WERI-Rb-1 (cell line): Measurements from ENCODE around the gene NKAIN1.

Experiments used
- DNase-seq: peaks from one replicate; pipeline ENCODE4 v3.0.0-alpha.2; 2020
- H3K27ac ChIP-seq: fragments of 250-450 bp; sonication (Bioruptor Pico); 2 replicates; pipeline ENCODE4 v1.5.1; 2020; ENCODE audit warnings: mild to moderate bottlenecking, moderate library complexity
- H3K27me3 ChIP-seq: fragments of 250-450 bp; sonication (Bioruptor Pico); 2 replicates; pipeline ENCODE4 v1.5.1; 2021; ENCODE audit warnings: mild to moderate bottlenecking, low read depth, moderate library complexity; ENCODE audit not compliant: insufficient read depth, severe bottlenecking
- H3K36me3 ChIP-seq: fragments of 250-450 bp; sonication (Bioruptor Pico); 2 replicates; pipeline ENCODE4 v1.5.1; 2020; ENCODE audit warnings: mild to moderate bottlenecking, moderate library complexity
- H3K4me3 ChIP-seq: 2 replicates; pipeline ENCODE4 v1.5.1; 2011; ENCODE audit warnings: low read depth, mild to moderate bottlenecking, control low read depth, low read length
- H3K9me3 ChIP-seq: fragments of 250-450 bp; sonication (Bioruptor Pico); 2 replicates; pipeline ENCODE4 v1.5.1; 2021; ENCODE audit warnings: mild to moderate bottlenecking, moderate library complexity; ENCODE audit not compliant: severe bottlenecking
- TF ChIP-seq, protein P1 (sequence below): IDR thresholded peaks from 2 replicates; pipeline ENCODE4 v1.5.1; 2011; ENCODE audit warnings: low read depth, mild to moderate bottlenecking, control low read depth, inconsistent platforms, low read length

NKAIN1 gene

DNA sequence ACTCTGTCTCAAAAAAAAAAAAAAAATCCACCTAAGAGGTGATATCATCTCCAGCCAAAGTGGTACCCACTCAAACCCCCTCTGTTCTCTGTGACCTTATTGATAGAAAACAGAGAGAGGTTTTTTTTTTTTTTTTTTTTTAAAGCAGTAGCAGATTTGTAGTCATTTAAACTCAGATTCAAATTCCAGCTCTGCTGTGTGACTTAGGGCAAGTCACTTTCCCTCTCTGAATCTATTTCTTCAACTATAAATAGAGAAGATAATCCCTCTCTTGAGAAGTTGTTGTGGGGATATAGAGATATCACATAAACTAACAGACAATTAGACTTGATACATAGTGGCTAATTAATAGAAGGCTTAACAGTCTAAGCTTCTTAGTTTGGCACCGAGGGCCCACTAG, 48.4 kb downstream of the NKAIN1 start:
- Histone ChIP-seq H3K36me3 (no peaks in the 10 kb centered on the region; the same call in 1 of the 2 replicates), H3K9me3 (no peaks in the 10 kb centered on the region), H3K27ac (no peak overlapping the region), H3K27me3 (no peaks in the 10 kb centered on the region), H3K4me3 (no peak overlapping the region)
- TF ChIP-seq, protein P1, sequence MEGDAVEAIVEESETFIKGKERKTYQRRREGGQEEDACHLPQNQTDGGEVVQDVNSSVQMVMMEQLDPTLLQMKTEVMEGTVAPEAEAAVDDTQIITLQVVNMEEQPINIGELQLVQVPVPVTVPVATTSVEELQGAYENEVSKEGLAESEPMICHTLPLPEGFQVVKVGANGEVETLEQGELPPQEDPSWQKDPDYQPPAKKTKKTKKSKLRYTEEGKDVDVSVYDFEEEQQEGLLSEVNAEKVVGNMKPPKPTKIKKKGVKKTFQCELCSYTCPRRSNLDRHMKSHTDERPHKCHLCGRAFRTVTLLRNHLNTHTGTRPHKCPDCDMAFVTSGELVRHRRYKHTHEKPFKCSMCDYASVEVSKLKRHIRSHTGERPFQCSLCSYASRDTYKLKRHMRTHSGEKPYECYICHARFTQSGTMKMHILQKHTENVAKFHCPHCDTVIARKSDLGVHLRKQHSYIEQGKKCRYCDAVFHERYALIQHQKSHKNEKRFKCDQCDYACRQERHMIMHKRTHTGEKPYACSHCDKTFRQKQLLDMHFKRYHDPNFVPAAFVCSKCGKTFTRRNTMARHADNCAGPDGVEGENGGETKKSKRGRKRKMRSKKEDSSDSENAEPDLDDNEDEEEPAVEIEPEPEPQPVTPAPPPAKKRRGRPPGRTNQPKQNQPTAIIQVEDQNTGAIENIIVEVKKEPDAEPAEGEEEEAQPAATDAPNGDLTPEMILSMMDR, result no peak
- DNase-seq, result no peak

DNA sequence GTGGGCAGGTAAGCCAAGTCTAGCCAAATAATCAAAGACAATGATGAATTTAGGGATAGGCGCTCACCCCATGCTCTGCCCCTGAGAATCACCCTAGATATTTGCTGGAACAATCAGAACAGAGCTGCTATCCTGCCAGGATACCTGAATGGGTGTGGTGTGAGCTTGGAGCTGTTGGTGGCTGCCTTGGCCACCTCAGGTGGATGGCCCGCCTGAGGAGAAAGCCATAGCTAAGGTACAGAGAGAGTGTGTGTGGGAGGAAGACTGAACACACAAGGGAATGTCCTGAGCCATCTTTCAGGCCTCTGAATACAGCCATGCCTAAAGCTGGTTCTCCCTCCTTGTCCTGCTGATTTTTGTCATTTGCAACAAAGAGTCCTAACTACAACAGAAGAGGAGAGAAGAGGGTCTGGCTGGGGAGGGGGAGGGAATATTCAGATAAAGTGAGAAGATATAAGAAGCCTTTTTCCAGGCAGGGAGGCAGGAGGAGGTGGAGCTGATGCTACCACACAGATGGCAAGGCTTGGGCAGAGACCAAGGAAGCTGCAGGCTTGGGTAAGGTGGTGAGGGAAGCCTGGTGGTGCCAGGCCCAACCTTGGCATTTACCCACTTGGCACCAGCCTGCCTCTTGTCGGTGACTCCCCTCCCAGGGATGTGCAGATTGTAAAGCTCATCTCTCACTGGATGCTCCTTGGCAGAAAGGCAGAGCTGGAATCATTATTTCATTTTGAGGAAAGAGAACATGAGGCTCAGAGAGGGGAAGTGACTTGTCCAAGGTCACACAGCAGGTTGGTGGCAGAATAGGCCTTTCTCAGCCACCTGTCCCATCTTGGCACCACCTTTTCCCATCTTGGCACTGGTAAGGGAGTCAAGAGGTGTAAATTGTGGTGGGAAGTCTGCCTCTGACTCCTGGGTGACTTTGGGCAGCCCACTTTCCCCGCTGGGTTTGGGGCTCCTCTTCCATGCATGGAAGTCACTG, 49.7 kb downstream of the NKAIN1 start:
- Histone ChIP-seq H3K9me3 (no peaks in the 10 kb centered on the region), H3K27me3 (no peaks in the 10 kb centered on the region), H3K36me3 (no peaks in the 10 kb centered on the region; the same call in 1 of the 2 replicates), H3K4me3 (no peak overlapping the region), H3K27ac (no peak overlapping the region)
- no peak for DNase-seq
- TF ChIP-seq, protein P1, result no peak

DNA sequence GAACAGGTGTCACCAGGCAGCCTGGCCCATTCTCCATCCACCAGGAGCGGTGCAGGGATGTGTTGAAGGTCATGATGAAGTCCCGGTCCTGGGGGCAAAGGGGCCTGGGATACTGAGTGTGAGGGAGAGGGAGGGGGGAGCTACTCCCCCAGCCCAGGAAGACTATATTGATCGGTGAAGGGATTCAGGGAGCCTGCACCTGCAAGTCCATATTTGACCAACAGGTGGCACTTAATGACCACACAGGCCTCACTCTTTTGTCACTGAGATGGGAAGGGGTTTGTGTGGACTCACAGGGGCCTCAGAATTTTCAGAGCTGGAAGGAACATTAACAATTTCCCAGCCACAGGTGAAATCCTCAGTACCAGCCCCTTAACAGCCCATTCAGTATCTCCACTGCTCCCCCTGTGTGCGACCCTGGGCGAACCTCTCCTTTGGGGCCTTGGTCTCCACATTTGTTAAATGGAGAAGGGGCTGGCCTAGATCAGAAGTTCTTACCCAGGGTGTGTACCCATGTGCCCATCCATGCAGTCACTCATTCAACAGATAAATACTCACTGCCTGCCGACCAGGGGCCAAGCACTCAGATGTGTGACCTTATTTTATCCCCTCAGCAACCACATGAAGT, 55.6 kb downstream of the NKAIN1 start:
- H3K36me3 ChIP-seq, result peaks cover 12% of the 10 kb centered on the region
- H3K4me3 ChIP-seq, result no peak overlapping the region
- peak; percentile 65 for DNase-seq
- no peaks in the 10 kb centered on the region for H3K9me3 ChIP-seq
- H3K27ac ChIP-seq, result no peak overlapping the region
- TF ChIP-seq, protein P1, result peak; percentile 91
- H3K27me3 ChIP-seq, result no peaks in the 10 kb centered on the region

DNA sequence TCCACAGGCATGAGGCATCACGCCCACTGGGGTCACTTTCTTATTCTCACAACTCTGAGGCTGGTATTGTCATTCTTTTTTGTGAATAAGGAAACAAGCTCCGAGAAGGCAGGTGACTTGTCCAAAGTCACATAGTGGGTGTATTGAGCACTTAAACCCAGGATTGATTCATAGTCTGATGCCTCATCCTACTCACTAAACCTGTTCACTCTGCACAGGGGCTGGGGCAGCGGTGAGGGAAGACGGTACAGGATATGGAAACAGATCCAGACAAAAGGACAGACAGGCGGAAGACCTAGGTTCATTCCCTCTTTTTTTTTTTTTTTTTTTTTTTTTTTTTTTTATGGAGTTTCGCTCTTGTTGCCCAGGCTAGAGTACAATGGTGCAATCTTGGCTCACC, 56.6 kb downstream of the NKAIN1 start:
- Histone ChIP-seq H3K9me3 (no peaks in the 10 kb centered on the region), H3K27me3 (no peaks in the 10 kb centered on the region), H3K27ac (no peak overlapping the region), H3K36me3 (peaks cover 12% of the 10 kb centered on the region), H3K4me3 (no peak overlapping the region)
- TF ChIP-seq, protein P1, result no peak
- DNase-seq, result no peak

DNA sequence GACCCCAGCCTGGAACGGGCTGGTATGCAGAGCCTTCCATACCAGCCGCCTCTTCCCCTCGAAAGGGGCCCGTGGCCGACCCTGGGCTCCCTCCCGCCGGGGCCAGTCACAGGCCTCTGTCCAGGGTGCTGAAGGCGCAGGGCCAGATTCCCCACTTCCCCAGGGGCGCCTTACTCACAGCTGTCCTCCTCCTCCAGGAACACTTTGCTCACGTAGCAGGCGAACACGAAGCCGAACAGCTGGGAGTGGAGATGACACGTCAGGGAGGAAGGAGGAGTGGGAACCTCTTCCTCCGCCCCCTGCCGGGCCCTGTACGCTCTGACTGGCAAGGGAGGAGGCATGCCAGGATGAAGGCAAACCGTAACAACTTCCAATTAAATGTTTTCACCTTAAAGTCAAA, 57.3 kb downstream of the NKAIN1 start:
- TF ChIP-seq, protein P1, result no peak

More for the DNA sequence above, 57.3 kb downstream of the NKAIN1 start:
- Histone ChIP-seq H3K27me3 (no peaks in the 10 kb centered on the region), H3K36me3 (peaks cover 12% of the 10 kb centered on the region), H3K9me3 (no peaks in the 10 kb centered on the region), H3K27ac (no peak overlapping the region), H3K4me3 (no peak overlapping the region)
- DNase-seq, result no peak
